ENCODE results near the gene ATP2B2.

The ATP2B2 gene

GRCh38 chr3:10357592-10358308, 147.6 kb downstream of the ATP2B2 start:
- in situ Hi-C loops (cut with MboI; ENCODE audit: low pct_unique_long_range_greater_than_20kb, low sequenced_read_pairs, unreplicated experiment), result no loop called here
- no peak for DNase-seq (ENCODE audit: low spot score)

GRCh38 chr3:10357095-10357494, 148.3 kb downstream of the ATP2B2 start:
- in situ Hi-C loops (cut with MboI; ENCODE audit: low pct_unique_long_range_greater_than_20kb, low sequenced_read_pairs, unreplicated experiment), result no loop called here
- DNase-seq (ENCODE audit: low spot score), result no peak
- no peak for TF ChIP-seq CTCF (IDR thresholded peaks at IDR 0.05; ENCODE audit: extremely low read depth, insufficient read depth, missing control alignments)

More at GRCh38 chr3:10357592-10358308, 147.6 kb downstream of the ATP2B2 start:
- TF ChIP-seq CTCF (IDR thresholded peaks at IDR 0.05; ENCODE audit: extremely low read depth, insufficient read depth, missing control alignments), result no peak

- DNase-seq (ENCODE audit: low spot score), result no peak
- in situ Hi-C loops (cut with MboI; ENCODE audit: low pct_unique_long_range_greater_than_20kb, low sequenced_read_pairs, unreplicated experiment), result no loop called here
- TF ChIP-seq CTCF (IDR thresholded peaks at IDR 0.05; ENCODE audit: extremely low read depth, insufficient read depth, missing control alignments), result no peak
Observed at GRCh38 chr3:10356461-10356981, 148.9 kb downstream of the ATP2B2 start.

GRCh38 chr3:10354361-10355015, 150.9 kb downstream of the ATP2B2 start:
- TF ChIP-seq CTCF (IDR thresholded peaks at IDR 0.05; ENCODE audit: extremely low read depth, insufficient read depth, missing control alignments), result no peak
- in situ Hi-C loops (cut with MboI; ENCODE audit: low pct_unique_long_range_greater_than_20kb, low sequenced_read_pairs, unreplicated experiment), result no loop called here
- DNase-seq (ENCODE audit: low spot score), result no peak

GRCh38 chr3:10353661-10354360, 151.6 kb downstream of the ATP2B2 start:
- in situ Hi-C loops (cut with MboI; ENCODE audit: low pct_unique_long_range_greater_than_20kb, low sequenced_read_pairs, unreplicated experiment), result no loop called here
- no peak for TF ChIP-seq CTCF (IDR thresholded peaks at IDR 0.05; ENCODE audit: extremely low read depth, insufficient read depth, missing control alignments)
- DNase-seq (ENCODE audit: low spot score), result no peak

- in situ Hi-C loops (cut with MboI; ENCODE audit: low pct_unique_long_range_greater_than_20kb, low sequenced_read_pairs, unreplicated experiment), result no loop called here
Observed at GRCh38 chr3:10353160-10353559, 152.2 kb downstream of the ATP2B2 start.

More at GRCh38 chr3:10353160-10353559, 152.2 kb downstream of the ATP2B2 start:
- no peak for DNase-seq (ENCODE audit: low spot score)
- TF ChIP-seq CTCF (IDR thresholded peaks at IDR 0.05; ENCODE audit: extremely low read depth, insufficient read depth, missing control alignments), result no peak

All from GM13977 (cell line).